Rectal smooth muscle tissue (tissue), 1 donor: ENCODE results near the gene PDK1.

ENCODE experiments used
- H3K27ac ChIP-seq: one replicate; pipeline ENCODE4 v1.7.0; 2013; ENCODE audit warnings: low read depth, low read length, inconsistent platforms
- H3K27me3 ChIP-seq: one replicate; pipeline ENCODE4 v1.7.0; 2013; ENCODE audit warnings: low read length; ENCODE audit not compliant: control insufficient read depth, insufficient read depth
- H3K36me3 ChIP-seq: one replicate; pipeline ENCODE4 v1.7.0; 2013; ENCODE audit warnings: low read length; ENCODE audit not compliant: control insufficient read depth, insufficient read depth
- H3K4me1 ChIP-seq: one replicate; pipeline ENCODE4 v1.7.0; 2013; ENCODE audit warnings: low read length; ENCODE audit not compliant: control insufficient read depth, insufficient read depth
- H3K4me3 ChIP-seq: one replicate; pipeline ENCODE4 v1.7.0; 2013; ENCODE audit warnings: low read length
- H3K9ac ChIP-seq: one replicate; pipeline ENCODE4 v1.7.0; 2013; ENCODE audit warnings: low read length

PDK1 gene

GRCh38 chr2:172612051-172612450, 56.2 kb downstream of the PDK1 start:
- Histone ChIP-seq H3K27me3 (no peaks in the 10 kb centered on the region), H3K36me3 (no peaks in the 10 kb centered on the region), H3K4me1 (no peaks in the 10 kb centered on the region), H3K4me3 (no peak overlapping the region), H3K27ac (no peak overlapping the region), H3K9ac (no peak overlapping the region)

DNA sequence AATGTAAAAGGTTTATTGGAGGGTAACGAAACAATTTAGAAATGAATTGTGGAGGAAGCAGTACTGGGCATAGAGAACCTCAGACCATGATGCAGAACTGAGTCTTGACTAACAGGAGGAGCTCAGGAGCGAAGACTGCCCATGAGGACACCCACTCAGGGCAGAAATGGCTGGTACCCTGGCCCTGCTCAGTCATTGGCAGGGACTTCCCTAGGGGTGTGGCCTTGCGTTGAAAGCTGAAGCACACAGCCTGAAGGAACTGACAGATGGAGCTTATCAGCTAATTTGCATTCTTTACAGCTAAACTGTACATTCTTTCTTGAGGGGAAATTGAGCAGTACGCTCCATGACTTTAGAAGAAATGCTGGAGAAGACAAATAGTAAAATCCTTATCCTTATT, 57.1 kb downstream of the PDK1 start:
- H3K4me1 ChIP-seq, result no peaks in the 10 kb centered on the region
- no peak overlapping the region for H3K9ac ChIP-seq
- no peak overlapping the region for H3K27ac ChIP-seq
- H3K27me3 ChIP-seq, result no peaks in the 10 kb centered on the region
- no peak overlapping the region for H3K4me3 ChIP-seq
- H3K36me3 ChIP-seq, result no peaks in the 10 kb centered on the region

DNA sequence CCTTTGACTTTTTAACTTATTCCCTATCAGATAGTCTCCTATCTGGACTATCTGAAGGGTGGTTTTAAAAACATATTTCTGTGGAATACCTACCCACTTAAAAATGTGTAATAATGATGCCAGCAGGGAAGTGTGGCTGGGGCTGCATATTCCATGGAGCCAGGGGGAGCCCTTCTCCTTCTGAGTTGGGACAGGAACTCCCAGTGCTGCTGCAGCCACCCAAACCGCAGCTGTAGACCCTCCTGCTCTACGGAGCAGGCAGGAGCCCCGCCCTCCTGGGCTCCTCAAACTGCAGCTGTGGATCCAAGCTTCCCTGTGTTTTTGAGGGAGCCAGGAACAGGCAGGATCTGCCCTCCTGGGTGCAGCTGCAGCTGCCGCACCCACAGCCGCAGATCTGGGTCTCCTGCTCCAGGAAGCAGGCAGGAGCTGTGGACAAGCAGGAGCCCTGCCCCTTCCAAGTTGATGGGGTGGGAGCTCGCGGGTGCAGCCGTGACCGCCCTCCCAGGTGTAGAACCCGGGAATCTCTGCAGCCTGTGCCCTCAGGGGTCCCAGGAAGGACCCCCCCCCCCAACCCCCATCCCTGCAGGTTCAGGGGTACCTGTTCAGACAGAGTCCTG, 57.8 kb downstream of the PDK1 start:
- no peak overlapping the region for H3K4me3 ChIP-seq
- H3K36me3 ChIP-seq, result no peaks in the 10 kb centered on the region
- H3K9ac ChIP-seq, result no peak overlapping the region
- no peak overlapping the region for H3K27ac ChIP-seq
- no peaks in the 10 kb centered on the region for H3K4me1 ChIP-seq
- H3K27me3 ChIP-seq, result no peaks in the 10 kb centered on the region

GRCh38 chr2:172614932-172615331, 59.0 kb downstream of the PDK1 start:
- Histone ChIP-seq H3K27me3 (no peaks in the 10 kb centered on the region), H3K27ac (no peak overlapping the region), H3K4me1 (no peaks in the 10 kb centered on the region), H3K4me3 (no peak overlapping the region), H3K36me3 (no peaks in the 10 kb centered on the region), H3K9ac (no peak overlapping the region)

DNA sequence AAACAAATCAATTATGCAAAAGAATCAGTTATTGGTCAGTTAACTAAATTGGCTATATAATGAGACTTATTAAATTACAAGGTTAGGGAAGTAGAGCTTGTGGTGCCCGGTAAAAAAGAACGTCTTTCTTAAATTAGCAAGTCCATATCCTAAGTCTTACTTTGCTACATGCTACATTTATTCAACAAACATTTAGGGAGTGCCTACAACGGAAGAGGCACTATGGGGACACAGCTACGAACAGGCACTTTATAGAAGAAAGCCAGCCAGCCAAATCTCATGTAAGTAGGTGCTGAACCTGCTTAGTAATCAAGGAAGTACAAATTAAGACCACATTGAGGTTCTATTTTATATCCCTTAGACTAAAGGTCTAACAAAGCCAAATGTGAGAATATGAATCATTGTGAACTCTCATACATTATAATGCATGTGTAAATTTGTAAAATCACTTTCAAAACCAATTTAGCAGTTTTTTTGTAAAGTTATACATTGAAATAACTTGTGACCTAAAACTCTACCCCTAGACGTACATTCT, 59.9 kb downstream of the PDK1 start:
- no peak overlapping the region for H3K9ac ChIP-seq
- H3K27ac ChIP-seq, result no peak overlapping the region
- no peaks in the 10 kb centered on the region for H3K4me1 ChIP-seq
- no peaks in the 10 kb centered on the region for H3K36me3 ChIP-seq
- H3K27me3 ChIP-seq, result no peaks in the 10 kb centered on the region
- no peak overlapping the region for H3K4me3 ChIP-seq

GRCh38 chr2:172617115-172617514, 61.2 kb downstream of the PDK1 start:
- Histone ChIP-seq H3K27ac (no peak overlapping the region), H3K36me3 (no peaks in the 10 kb centered on the region), H3K27me3 (no peaks in the 10 kb centered on the region), H3K9ac (no peak overlapping the region), H3K4me1 (no peaks in the 10 kb centered on the region), H3K4me3 (no peak overlapping the region)

DNA sequence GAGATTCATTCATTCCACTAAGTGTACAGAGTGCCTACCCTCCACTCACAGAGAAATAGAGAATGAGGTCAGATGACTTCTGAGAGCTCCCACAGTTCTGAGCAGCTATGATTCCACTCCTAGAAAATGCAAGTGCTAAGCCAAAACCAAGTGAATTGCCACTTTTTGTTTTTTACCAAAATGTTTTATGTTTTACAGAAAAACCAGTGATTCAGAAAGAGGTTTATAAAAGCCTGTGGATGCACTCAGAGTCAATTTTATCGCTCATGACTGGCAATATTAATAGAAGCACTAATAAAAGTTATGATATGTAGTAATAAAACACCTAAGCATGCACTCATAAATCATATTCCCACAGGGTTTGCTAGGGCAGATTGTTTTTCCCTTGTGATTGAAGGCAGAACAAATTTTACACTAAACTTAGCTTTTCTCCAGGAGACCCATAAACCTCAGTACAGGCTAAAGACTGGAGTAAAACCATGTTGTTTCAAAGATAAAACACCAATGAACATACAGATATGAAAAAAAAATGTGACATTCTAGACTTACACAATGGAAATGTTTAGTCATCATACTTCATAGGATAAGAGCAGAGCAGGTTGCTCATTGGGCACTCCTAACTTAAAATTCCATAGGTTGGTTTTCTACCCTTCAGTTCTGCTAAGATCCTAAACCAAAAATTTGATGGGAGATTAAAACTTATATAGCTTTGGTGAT, 67.5 kb downstream of the PDK1 start:
- no peaks in the 10 kb centered on the region for H3K27me3 ChIP-seq
- no peak overlapping the region for H3K9ac ChIP-seq
- peak overlapping the region; percentile 19 for H3K27ac ChIP-seq
- peaks cover 10% of the 10 kb centered on the region for H3K4me1 ChIP-seq
- H3K4me3 ChIP-seq, result no peak overlapping the region
- no peaks in the 10 kb centered on the region for H3K36me3 ChIP-seq

GRCh38 chr2:172624996-172625395, 69.1 kb downstream of the PDK1 start:
- H3K27ac ChIP-seq, result no peak overlapping the region
- no peaks in the 10 kb centered on the region for H3K36me3 ChIP-seq
- H3K27me3 ChIP-seq, result no peaks in the 10 kb centered on the region
- peaks cover 10% of the 10 kb centered on the region for H3K4me1 ChIP-seq
- no peak overlapping the region for H3K4me3 ChIP-seq
- H3K9ac ChIP-seq, result no peak overlapping the region

DNA sequence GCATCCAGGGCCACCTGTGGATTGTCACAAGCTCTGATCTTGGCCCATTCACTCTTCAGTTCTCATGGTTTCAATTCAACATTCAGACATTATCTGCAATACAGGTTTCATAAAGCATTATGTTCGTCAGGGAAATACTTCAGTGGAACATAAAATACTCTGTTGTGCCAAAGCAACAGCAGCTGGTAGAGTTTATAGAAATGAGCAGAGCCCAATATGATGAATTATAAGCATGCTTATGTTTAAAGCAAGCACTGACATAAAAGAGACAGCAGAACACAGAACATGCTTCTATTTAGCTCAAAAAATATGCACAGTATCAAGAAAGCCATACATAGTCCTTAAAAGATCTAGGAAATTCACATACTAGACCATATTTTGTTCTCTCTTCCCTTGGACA, 71.3 kb downstream of the PDK1 start:
- H3K4me3 ChIP-seq, result no peak overlapping the region
- peaks cover 10% of the 10 kb centered on the region for H3K4me1 ChIP-seq
- H3K36me3 ChIP-seq, result no peaks in the 10 kb centered on the region

DNA sequence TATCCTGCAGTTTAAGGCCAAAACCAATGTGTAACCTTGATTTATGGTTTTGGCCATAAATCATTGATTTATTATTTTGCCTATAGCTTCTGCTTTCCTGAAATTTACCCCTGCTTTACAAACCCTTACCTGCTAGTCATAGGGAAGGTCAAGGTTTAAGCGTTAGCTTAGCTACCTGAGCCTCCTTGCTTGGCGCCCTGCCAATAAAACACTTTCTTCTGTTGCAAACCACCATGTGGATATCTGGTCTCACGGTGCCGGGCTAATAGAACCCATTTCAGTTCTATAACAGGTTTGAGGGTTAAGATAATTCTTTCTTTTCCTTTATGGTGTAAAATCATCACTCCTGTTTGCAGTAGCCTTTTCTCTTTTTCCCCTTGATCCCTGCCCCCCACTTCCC, 72.2 kb downstream of the PDK1 start:
- Histone ChIP-seq H3K27me3 (no peaks in the 10 kb centered on the region), H3K27ac (no peak overlapping the region), H3K4me1 (peaks cover 7% of the 10 kb centered on the region), H3K36me3 (no peaks in the 10 kb centered on the region), H3K9ac (no peak overlapping the region), H3K4me3 (no peak overlapping the region)

More for the DNA sequence above, 71.3 kb downstream of the PDK1 start:
- no peaks in the 10 kb centered on the region for H3K27me3 ChIP-seq
- H3K27ac ChIP-seq, result no peak overlapping the region
- H3K9ac ChIP-seq, result no peak overlapping the region

- H3K4me1 ChIP-seq, result no peaks in the 10 kb centered on the region
- H3K4me3 ChIP-seq, result no peak overlapping the region
- H3K36me3 ChIP-seq, result no peaks in the 10 kb centered on the region
- no peak overlapping the region for H3K9ac ChIP-seq
- H3K27ac ChIP-seq, result no peak overlapping the region
- no peaks in the 10 kb centered on the region for H3K27me3 ChIP-seq
These were observed 73.7 kb downstream of the PDK1 start for GRCh38 chr2:172629586-172629985.

DNA sequence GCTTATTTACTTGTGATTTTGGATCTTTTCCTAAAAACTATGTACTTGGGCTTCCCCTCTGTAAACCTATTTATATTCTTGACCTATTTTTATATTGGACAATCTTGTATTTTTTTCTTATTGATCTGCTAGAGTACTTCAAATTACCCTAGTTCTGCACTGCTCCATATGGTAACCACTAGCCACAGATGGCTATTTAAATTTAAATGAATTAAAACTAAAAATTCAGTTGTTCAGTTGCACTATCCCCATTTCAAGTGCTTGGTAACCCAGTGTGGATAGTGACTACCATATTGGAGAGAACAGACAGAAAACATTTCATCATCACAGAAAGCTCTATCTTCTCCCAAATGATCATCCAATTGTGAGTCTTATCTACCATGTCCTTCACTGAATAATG, 74.3 kb downstream of the PDK1 start:
- H3K4me3 ChIP-seq, result no peak overlapping the region
- no peaks in the 10 kb centered on the region for H3K36me3 ChIP-seq
- H3K27ac ChIP-seq, result no peak overlapping the region
- H3K27me3 ChIP-seq, result no peaks in the 10 kb centered on the region
- H3K9ac ChIP-seq, result no peak overlapping the region
- H3K4me1 ChIP-seq, result no peaks in the 10 kb centered on the region

DNA sequence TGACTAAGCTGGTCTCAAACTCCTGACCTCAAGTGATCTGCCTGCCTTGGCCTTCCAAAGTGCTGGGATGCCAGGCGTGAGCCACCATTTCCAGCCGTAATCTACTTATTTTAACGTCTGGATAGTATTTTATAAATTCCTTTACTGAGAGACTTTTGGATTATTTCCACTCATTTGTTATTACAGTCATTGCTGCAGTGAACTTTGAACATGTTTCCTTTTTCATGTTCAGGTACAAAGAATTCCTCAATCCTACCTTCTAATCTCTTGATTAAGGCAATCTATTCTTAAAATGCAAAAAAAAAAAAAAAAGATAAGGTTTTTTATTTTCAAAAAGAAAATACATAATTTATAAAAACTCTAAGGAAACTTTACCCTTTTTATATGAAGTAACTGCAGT, 78.6 kb downstream of the PDK1 start:
- H3K4me3 ChIP-seq, result no peak overlapping the region
- no peaks in the 10 kb centered on the region for H3K4me1 ChIP-seq
- no peak overlapping the region for H3K27ac ChIP-seq
- H3K27me3 ChIP-seq, result no peaks in the 10 kb centered on the region
- no peaks in the 10 kb centered on the region for H3K36me3 ChIP-seq
- no peak overlapping the region for H3K9ac ChIP-seq
